HCT116 (cell line): ENCODE results near the gene SLC30A7. TPM values are rescaled to one million over a fixed set of nuclear protein-coding genes. Genes with fewer than 3 reads are reported as not detected.

Source experiments
- ATAC-seq: fragments of 200-7000 bp; cut with Tn5 transposase; 2 replicates; pipeline ENCODE4 v1.9.1; 2020; ENCODE audit warnings: mild to moderate bottlenecking, moderate library complexity
- BruUV-seq: library from RNA; stranded (reverse); fragments of 400-500 nt; replicated peaks from 2 replicates; lab custom pipeline; 2021; lab: Mats Ljungman, UMichigan
- CTCF ChIA-PET: fragments of 300-600 bp; sonication (Branson Sonifier 250); formaldehyde crosslinking; loops from one replicate; lab custom pipeline; 2021; ENCODE audit warnings: antibody characterized with exemption; lab: Charles Lee
- POLR2A ChIA-PET: fragments of 300-600, 350-600 bp; sonication (Branson Sonifier 250); formaldehyde crosslinking; loops from one replicate; lab custom pipeline; 2021; ENCODE audit warnings: antibody characterized with exemption; lab: Charles Lee
- RAD21 ChIA-PET, 2 experiments: fragments of 300-600 bp; sonication (Branson Sonifier 250); formaldehyde crosslinking; loops; one replicate each; lab custom pipeline; 2023; ENCODE audit warnings: low total read pairs in 2 of 2; ENCODE audit not compliant: uncharacterized antibody in 2 of 2, unreplicated experiment in 2 of 2, low non-redundant PET in 1 of 2; lab: Charles Lee
- DNase-seq: peaks from one replicate; pipeline ENCODE4 v3.0.0-alpha.2; 2010; ENCODE audit warnings: low read depth, low spot score
- H2AFZ ChIP-seq: fragments of 200-600 bp; shearing (Covaris generic), sonication (generic); 2 replicates; pipeline ENCODE4 v1.6.1; 2017; ENCODE audit warnings: low read depth, mixed run types, mixed read lengths, antibody characterized with exemption, low read length; ENCODE audit not compliant: poor library complexity, severe bottlenecking
- H3K27ac ChIP-seq: 2 replicates; pipeline ENCODE4 v1.5.1; 2012; ENCODE audit warnings: low read depth, low read length
- H3K27me3 ChIP-seq: fragments of 200-600 bp; sonication (generic); 2 replicates; pipeline ENCODE4 v1.6.1; 2016; ENCODE audit warnings: mixed run types, low read length, mixed read lengths; ENCODE audit not compliant: insufficient read depth
- H3K36me3 ChIP-seq, 2 experiments: fragments of 200-500 bp in 1 of 2; fragments of 200-600 bp in 1 of 2; sonication (Bioruptor generic) in 1 of 2; sonication (generic) in 1 of 2; 2 replicates each; pipeline versions ENCODE4 v1.5.1 to v1.6.1; 2014 to 2016; ENCODE audit warnings: low read length in 2 of 2, inconsistent platforms in 1 of 2, mixed read lengths in 1 of 2, mixed run types in 1 of 2; ENCODE audit not compliant: insufficient read depth in 2 of 2, control insufficient read depth in 1 of 2
- H3K4me1 ChIP-seq, 2 experiments: fragments of 200-600 bp in 1 of 2; sonication (generic) in 1 of 2; 2 replicates each; pipeline versions ENCODE4 v1.5.1 to v1.6.1; 2012 to 2017; ENCODE audit warnings: low read length in 2 of 2, inconsistent platforms in 1 of 2, mild to moderate bottlenecking in 1 of 2, mixed read lengths in 1 of 2, mixed run types in 1 of 2, moderate library complexity in 1 of 2; ENCODE audit not compliant: insufficient read depth in 2 of 2, control insufficient read depth in 1 of 2
- H3K4me2 ChIP-seq: fragments of 200-600 bp; sonication (generic); 2 replicates; pipeline ENCODE4 v1.6.1; 2017; ENCODE audit warnings: mixed run types, low read length, mixed read lengths
- H3K4me3 ChIP-seq, 2 experiments: fragments of 200-600 bp in 1 of 2; sonication (generic) in 1 of 2; replicated peaks in 1 of 2; 2 replicates each; pipeline ENCODE4 v1.5.1; 2011 to 2016; ENCODE audit warnings: low read length in 2 of 2, control low read depth in 1 of 2, low read depth in 1 of 2, mild to moderate bottlenecking in 1 of 2, mixed read lengths in 1 of 2, mixed run types in 1 of 2
- H3K79me2 ChIP-seq: fragments of 200-600 bp; sonication (generic); 2 replicates; pipeline ENCODE4 v1.6.1; 2017; ENCODE audit warnings: mild to moderate bottlenecking, mixed run types, low read length, moderate library complexity, mixed read lengths; ENCODE audit not compliant: insufficient read depth
- H3K9ac ChIP-seq: fragments of 200-600 bp; sonication (generic); 2 replicates; pipeline ENCODE4 v1.6.1; 2016; ENCODE audit warnings: low read length, mixed read lengths
- H3K9me2 ChIP-seq: fragments of 200-600 bp; sonication (generic), shearing (Covaris generic); 2 replicates; pipeline ENCODE4 v1.6.1; 2017; ENCODE audit warnings: mixed run types, mild to moderate bottlenecking, moderate library complexity; ENCODE audit not compliant: insufficient read depth
- H3K9me3 ChIP-seq, 2 experiments: fragments of 200-500 bp in 1 of 2; fragments of 200-600 bp in 1 of 2; sonication (Bioruptor generic) in 1 of 2; sonication (generic) in 1 of 2; 2 replicates each; pipeline ENCODE4 v1.6.1; 2014 to 2017; ENCODE audit warnings: low read length in 2 of 2, mixed read lengths in 2 of 2, inconsistent platforms in 1 of 2, low read depth in 1 of 2, mild to moderate bottlenecking in 1 of 2, mixed run types in 1 of 2, moderate library complexity in 1 of 2; ENCODE audit not compliant: control insufficient read depth in 1 of 2, insufficient read depth in 1 of 2
- H4K20me1 ChIP-seq: fragments of 200-600 bp; sonication (generic), shearing (Covaris generic); 2 replicates; pipeline ENCODE4 v1.6.1; 2017; ENCODE audit warnings: mixed run types, mild to moderate bottlenecking, moderate library complexity; ENCODE audit not compliant: insufficient read depth
- EGR1 ChIP-seq: IDR thresholded peaks from 2 replicates; pipeline ENCODE4 v1.6.1; 2012; ENCODE audit warnings: low read depth
- EZH2phosphoT487 ChIP-seq: fragments of 200-600 bp; IDR thresholded peaks from 2 replicates; pipeline ENCODE4 v1.6.1; 2018; ENCODE audit warnings: antibody characterized with exemption, borderline replicate concordance
- JUND ChIP-seq: IDR thresholded peaks from 2 replicates; pipeline ENCODE4 v1.6.1; 2012
- POLR2AphosphoS5 ChIP-seq: IDR thresholded peaks from 2 replicates; pipeline ENCODE4 v1.6.1; 2011; ENCODE audit warnings: mild to moderate bottlenecking, low read depth, low read length, moderate library complexity
- RAD21 ChIP-seq: IDR thresholded peaks from 2 replicates; pipeline ENCODE4 v1.6.1; 2012; ENCODE audit warnings: low read depth, mild to moderate bottlenecking
- SIN3A ChIP-seq: IDR thresholded peaks from 2 replicates; pipeline ENCODE4 v1.6.1; 2012; ENCODE audit warnings: low read depth
- SP1 ChIP-seq: IDR thresholded peaks from 2 replicates; pipeline ENCODE4 v1.6.1; 2012; ENCODE audit warnings: low read depth
- TCF7L2 ChIP-seq: IDR thresholded peaks from 2 replicates; pipeline ENCODE4 v1.7.0; 2011; ENCODE audit warnings: borderline replicate concordance, inconsistent platforms; ENCODE audit not compliant: insufficient read depth, insufficient read length; ENCODE audit errors: extremely low read depth
- ZFX ChIP-seq: fragments of 450-650 bp; IDR thresholded peaks from 2 replicates; pipeline ENCODE4 v1.6.1; 2017
- ZNF274 ChIP-seq: fragments of 200-500 bp; sonication (Bioruptor generic); IDR thresholded peaks from 2 replicates; pipeline ENCODE4 v1.6.1; 2014; ENCODE audit warnings: mild to moderate bottlenecking, low read depth, low read length, inconsistent platforms
- intact Hi-C: fragments of 100-400 bp; cut with micrococcal nuclease; formaldehyde crosslinking; loops from 2 replicates; pipeline ENCODE4 v1.10.0; 2022
- total RNA-seq: library from RNA; stranded (reverse); gene quantifications from one replicate; pipeline ENCODE4 v1.2.1, GENCODE V29; 2021; ENCODE audit not compliant: unreplicated experiment
- TF ChIP-seq, protein P1 (sequence below): IDR thresholded peaks from 2 replicates; pipeline ENCODE4 v1.6.1; 2012
- TF ChIP-seq, protein P2 (sequence below): IDR thresholded peaks from 2 replicates; pipeline ENCODE4 v1.6.1; 2012; ENCODE audit warnings: low read depth
- TF ChIP-seq, protein P3 (sequence below), 3 experiments: fragments of 200-600 bp in 1 of 3; sonication (generic) in 1 of 3; IDR thresholded peaks in 2 of 3; conservative IDR thresholded peaks in 1 of 3; 2 replicates each; pipeline ENCODE4 v1.5.1; 2012 to 2017; ENCODE audit warnings: low read depth in 2 of 3, low read length in 2 of 3, antibody characterized with exemption in 1 of 3, borderline replicate concordance in 1 of 3, control low read depth in 1 of 3, mild to moderate bottlenecking in 1 of 3, mixed read lengths in 1 of 3, mixed run types in 1 of 3, moderate library complexity in 1 of 3; ENCODE audit not compliant: insufficient read depth in 1 of 3
- TF ChIP-seq, protein P4 (sequence below): IDR thresholded peaks from 2 replicates; pipeline ENCODE4 v1.6.1; 2012

Gene SLC30A7
- total RNA-seq, 1 experiment from 2014 or later, result 23.3 TPM

DNA sequence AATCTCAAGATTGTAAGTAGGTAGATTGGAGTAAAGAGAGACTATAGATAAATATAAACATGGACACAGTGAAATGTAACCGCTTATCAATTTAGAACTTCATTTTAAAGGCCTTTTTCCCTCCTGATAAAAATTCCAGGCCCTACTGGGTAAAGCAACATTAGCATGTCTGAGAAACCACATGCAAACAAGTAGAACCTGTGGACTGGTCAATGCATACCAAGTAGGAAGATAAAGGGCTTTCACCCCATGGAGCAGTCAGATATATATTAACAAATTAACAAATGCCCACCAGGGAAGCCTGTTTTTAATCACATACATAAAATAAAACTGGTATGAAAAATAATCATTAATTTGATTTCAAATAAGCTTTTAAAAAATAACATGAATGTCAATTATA is 121.6 kb downstream of the SLC30A7 start:
- DNase-seq (no peak), ATAC-seq (no peak)
- POLR2A ChIA-PET, result no interaction called here
- TF ChIP-seq RAD21 (no peak), ZFX (no peak), POLR2AphosphoS5 (no peak), EZH2phosphoT487 (no peak), ZNF274 (no peak), SIN3A (no peak), JUND (no peak), TCF7L2 (no peak), EGR1 (no peak), SP1 (no peak)
- TF ChIP-seq, protein P1, sequence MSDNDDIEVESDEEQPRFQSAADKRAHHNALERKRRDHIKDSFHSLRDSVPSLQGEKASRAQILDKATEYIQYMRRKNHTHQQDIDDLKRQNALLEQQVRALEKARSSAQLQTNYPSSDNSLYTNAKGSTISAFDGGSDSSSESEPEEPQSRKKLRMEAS, result no peak
- TF ChIP-seq, protein P2, sequence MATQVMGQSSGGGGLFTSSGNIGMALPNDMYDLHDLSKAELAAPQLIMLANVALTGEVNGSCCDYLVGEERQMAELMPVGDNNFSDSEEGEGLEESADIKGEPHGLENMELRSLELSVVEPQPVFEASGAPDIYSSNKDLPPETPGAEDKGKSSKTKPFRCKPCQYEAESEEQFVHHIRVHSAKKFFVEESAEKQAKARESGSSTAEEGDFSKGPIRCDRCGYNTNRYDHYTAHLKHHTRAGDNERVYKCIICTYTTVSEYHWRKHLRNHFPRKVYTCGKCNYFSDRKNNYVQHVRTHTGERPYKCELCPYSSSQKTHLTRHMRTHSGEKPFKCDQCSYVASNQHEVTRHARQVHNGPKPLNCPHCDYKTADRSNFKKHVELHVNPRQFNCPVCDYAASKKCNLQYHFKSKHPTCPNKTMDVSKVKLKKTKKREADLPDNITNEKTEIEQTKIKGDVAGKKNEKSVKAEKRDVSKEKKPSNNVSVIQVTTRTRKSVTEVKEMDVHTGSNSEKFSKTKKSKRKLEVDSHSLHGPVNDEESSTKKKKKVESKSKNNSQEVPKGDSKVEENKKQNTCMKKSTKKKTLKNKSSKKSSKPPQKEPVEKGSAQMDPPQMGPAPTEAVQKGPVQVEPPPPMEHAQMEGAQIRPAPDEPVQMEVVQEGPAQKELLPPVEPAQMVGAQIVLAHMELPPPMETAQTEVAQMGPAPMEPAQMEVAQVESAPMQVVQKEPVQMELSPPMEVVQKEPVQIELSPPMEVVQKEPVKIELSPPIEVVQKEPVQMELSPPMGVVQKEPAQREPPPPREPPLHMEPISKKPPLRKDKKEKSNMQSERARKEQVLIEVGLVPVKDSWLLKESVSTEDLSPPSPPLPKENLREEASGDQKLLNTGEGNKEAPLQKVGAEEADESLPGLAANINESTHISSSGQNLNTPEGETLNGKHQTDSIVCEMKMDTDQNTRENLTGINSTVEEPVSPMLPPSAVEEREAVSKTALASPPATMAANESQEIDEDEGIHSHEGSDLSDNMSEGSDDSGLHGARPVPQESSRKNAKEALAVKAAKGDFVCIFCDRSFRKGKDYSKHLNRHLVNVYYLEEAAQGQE, result no peak
- TF ChIP-seq, protein P3, sequence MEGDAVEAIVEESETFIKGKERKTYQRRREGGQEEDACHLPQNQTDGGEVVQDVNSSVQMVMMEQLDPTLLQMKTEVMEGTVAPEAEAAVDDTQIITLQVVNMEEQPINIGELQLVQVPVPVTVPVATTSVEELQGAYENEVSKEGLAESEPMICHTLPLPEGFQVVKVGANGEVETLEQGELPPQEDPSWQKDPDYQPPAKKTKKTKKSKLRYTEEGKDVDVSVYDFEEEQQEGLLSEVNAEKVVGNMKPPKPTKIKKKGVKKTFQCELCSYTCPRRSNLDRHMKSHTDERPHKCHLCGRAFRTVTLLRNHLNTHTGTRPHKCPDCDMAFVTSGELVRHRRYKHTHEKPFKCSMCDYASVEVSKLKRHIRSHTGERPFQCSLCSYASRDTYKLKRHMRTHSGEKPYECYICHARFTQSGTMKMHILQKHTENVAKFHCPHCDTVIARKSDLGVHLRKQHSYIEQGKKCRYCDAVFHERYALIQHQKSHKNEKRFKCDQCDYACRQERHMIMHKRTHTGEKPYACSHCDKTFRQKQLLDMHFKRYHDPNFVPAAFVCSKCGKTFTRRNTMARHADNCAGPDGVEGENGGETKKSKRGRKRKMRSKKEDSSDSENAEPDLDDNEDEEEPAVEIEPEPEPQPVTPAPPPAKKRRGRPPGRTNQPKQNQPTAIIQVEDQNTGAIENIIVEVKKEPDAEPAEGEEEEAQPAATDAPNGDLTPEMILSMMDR (IDR thresholded peaks at IDR 0.05 in 2 of 3, conservative IDR thresholded peaks at IDR 0.05 in 1 of 3; ENCODE audit: borderline replicate concordance in 1 of 3, insufficient read depth in 1 of 3, low read depth in 2 of 3, low read length in 2 of 3), result no peak
- TF ChIP-seq, protein P4, sequence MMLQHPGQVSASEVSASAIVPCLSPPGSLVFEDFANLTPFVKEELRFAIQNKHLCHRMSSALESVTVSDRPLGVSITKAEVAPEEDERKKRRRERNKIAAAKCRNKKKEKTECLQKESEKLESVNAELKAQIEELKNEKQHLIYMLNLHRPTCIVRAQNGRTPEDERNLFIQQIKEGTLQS, result no peak
- intact Hi-C loops, result no loop called here
- H3K4me2 ChIP-seq, result no peak overlapping the region
- no peak overlapping the region for H3K27ac ChIP-seq
- no peaks in the 10 kb centered on the region for H3K4me1 ChIP-seq
- H4K20me1 ChIP-seq, result peaks cover 4% of the 10 kb centered on the region; the same call in 1 of the 2 replicates
- H3K9ac ChIP-seq, result no peak overlapping the region
- H3K9me3 ChIP-seq, result no peaks in the 10 kb centered on the region
- CTCF ChIA-PET, result no interaction called here
- no peaks in the 10 kb centered on the region for H3K9me2 ChIP-seq
- no peak overlapping the region for H3K4me3 ChIP-seq
- RAD21 ChIA-PET, result no interaction called here
- BruUV-seq, result no TSS peak
- no peak overlapping the region for H2AFZ ChIP-seq
- no peaks in the 10 kb centered on the region for H3K27me3 ChIP-seq
- H3K36me3 ChIP-seq, result peaks cover 2 to 22% of the 10 kb centered on the region in 2 experiments; a peak in 3 of 4 replicates
- peaks cover 16% of the 10 kb centered on the region for H3K79me2 ChIP-seq
